Astrocyte of the spinal cord (primary cell): ENCODE data around the gene TEF.
"Not testable (repeated sequence)": the region's sequence is repeated elsewhere in the genome, so short reads cannot be mapped to it uniquely, and the experiment has no call there.

Experiments used
- DNase-seq: peaks from one replicate; pipeline ENCODE4 v3.0.0; 2011; ENCODE audit warnings: low read depth, low spot score
- H3K4me3 ChIP-seq: 2 replicates; pipeline ENCODE4 v1.5.1; 2011; ENCODE audit warnings: low read depth, mild to moderate bottlenecking, low read length, moderate library complexity
- in situ Hi-C: cut with HindIII; loops from 2 replicates; pipeline ENCODE4 v1.10.0; 2017; ENCODE audit warnings: low sequenced_read_pairs
- TF ChIP-seq, protein P1 (sequence below): IDR thresholded peaks from 2 replicates; pipeline ENCODE4 v1.5.1; 2012; ENCODE audit warnings: low read depth, mild to moderate bottlenecking, low read length, inconsistent platforms

The TEF gene

DNA sequence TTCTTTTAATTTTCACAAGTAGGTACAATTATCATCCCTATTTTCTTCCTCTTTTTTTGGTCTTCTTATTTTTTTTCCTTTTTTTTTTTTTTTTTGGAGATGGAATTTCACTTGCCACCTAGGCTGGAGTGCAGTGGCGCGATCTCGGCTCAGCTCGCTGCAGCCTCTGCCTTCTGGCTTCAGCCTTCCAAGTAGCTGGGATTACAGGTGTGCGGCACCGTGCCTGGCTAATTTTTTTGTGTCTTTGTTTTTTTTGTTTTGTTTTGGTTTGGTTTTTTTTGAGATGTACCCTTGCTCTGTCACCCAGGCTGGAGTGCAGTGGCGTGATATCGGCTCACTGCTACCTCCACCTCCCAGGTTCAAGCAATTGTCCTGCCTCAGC is 48.2 kb downstream of the TEF start:
- in situ Hi-C loops, result no loop called here
- H3K4me3 ChIP-seq, result no peak overlapping the region
- TF ChIP-seq, protein P1, sequence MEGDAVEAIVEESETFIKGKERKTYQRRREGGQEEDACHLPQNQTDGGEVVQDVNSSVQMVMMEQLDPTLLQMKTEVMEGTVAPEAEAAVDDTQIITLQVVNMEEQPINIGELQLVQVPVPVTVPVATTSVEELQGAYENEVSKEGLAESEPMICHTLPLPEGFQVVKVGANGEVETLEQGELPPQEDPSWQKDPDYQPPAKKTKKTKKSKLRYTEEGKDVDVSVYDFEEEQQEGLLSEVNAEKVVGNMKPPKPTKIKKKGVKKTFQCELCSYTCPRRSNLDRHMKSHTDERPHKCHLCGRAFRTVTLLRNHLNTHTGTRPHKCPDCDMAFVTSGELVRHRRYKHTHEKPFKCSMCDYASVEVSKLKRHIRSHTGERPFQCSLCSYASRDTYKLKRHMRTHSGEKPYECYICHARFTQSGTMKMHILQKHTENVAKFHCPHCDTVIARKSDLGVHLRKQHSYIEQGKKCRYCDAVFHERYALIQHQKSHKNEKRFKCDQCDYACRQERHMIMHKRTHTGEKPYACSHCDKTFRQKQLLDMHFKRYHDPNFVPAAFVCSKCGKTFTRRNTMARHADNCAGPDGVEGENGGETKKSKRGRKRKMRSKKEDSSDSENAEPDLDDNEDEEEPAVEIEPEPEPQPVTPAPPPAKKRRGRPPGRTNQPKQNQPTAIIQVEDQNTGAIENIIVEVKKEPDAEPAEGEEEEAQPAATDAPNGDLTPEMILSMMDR, result no peak
- DNase-seq, result no peak

DNA sequence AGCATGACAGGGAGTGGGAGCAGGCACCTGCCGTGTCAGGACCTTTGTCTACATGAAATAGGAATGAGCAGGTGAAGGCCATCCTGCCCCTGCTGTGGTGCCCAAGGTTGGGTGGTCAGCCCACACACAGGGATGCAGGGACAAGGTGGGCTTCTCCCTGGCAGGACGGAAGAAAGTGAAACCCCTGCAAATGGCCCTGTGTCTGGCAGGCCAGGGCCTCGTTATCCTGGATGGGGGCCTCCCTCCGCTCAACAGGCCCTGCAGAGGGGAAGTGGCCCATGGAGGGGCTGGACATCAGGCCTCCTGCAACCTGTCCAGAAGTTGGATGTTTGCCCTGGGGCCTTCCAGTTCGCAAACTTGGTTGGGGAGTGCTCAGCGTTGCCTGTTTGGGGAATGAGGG is 49.9 kb downstream of the TEF start:
- TF ChIP-seq, protein P1, result no peak
- in situ Hi-C loops, result no loop called here
- DNase-seq, result no peak
- no peak overlapping the region for H3K4me3 ChIP-seq

DNA sequence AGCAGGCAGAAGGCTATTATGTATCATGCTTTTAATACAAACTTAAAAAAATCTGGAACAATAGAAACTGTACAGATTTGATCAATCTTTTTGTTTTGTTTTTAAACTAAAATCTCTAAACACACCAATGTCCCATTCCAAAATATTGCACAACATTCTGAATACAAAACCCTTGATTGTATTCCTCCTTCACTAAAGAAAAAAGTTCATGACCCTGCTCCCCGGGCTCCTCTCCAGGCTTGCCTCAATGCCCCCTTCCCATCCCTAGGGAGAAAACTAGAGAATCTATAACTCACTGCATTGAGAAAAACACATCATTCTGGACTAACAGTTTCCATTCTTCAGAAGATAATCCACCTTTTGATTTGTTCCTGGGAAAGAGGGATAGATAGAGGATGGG is 51.7 kb downstream of the TEF start:
- in situ Hi-C loops, DNase-seq: not testable (repeated sequence)

DNA sequence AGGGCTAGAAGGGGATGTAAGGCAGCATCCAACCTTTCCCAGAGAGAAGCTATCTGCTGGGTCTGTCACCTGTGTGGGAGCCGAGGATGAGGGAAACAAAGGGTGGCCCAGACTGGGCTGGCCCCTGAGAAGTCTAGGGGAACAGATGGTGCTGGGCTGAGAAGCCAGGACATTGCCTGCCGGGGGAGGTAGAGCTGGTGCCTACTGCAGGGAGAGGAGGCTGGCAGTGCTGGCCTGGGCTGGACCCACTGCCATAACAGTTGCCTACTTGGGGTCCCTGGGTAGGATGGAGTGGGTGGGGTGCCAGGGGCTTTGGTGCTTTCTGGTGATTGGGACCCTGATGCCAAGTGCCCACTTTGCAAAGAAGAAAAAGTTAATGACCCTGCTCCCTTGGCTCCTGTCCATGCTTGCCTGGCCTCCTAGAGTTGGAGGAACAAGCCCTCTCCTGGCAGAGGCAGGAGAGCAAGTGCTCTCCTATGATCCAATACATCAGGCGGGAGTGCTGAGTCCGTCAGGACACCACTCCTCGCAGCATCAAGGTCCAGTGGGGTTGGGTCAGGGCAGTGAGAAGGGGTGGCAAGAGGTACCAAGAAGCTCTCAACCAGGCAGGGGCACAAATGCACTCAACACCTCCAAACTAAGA is 52.7 kb downstream of the TEF start:
- DNase-seq, H3K4me3 ChIP-seq, in situ Hi-C loops: not testable (repeated sequence)

More for the DNA sequence above, 51.7 kb downstream of the TEF start:
- not testable (repeated sequence) for H3K4me3 ChIP-seq

DNA sequence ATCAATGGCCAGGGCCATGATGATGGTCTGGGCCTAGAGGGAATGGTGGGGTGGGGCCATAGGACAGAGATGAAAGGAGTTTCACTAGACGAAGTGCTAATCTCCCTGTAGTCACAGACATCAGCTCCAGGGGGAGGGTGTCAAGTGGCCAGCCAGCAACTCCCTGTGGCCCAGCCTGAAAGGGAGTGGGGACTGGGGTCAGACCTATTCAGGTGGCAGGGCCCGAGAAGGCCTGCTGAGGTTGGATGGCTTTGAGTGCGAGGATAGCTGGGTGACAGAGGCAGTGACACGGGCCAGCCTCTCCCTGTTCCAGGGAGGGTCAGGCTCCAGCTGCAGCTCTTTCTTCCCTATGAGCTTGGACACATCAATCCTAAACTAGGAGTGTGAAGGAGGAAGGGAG is 53.8 kb downstream of the TEF start:
- H3K4me3 ChIP-seq, result no peak overlapping the region
- in situ Hi-C loops, result no loop called here
- TF ChIP-seq, protein P1, result no peak
- no peak for DNase-seq

DNA sequence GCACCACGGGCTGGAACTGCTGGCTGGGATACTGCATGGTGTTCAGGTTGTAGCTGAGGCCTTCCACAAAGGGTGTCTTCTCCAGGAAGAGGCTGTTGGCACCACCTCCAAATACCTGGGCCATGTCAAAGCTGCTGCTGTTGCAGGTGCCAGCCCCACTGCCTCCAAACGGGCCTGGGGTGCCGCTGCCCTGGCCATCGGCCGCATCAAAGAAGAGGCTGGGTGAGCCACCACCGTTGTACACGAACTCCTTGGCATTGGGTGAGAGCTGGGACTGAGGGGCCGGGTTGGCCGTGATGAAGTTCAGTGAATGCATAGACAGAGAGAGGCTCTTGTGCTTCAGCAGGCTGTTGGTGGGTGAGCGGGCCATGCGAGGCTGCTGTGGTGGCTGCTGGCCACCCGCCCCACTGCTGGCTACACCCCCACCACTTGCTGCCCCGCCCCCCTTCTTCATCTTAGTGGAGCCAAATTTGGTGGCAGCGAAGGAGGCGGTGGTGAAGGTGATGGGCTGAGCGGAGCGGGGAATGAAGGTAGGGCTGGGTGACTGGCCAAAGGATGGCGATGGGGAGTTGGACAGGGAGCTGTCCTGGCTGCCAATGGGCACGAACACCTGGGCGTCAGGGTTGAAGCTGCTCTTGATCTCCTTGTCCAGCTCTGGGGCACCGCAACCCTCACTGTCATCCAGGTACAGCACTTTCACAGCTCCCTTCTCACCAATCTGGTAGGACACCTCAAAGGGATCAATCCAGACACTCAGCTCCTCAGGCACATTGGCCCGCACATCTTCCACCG is 54.8 kb downstream of the TEF start:
- no peak for DNase-seq
- in situ Hi-C loops, result no loop called here
- no peak overlapping the region for H3K4me3 ChIP-seq
- TF ChIP-seq, protein P1, result no peak

DNA sequence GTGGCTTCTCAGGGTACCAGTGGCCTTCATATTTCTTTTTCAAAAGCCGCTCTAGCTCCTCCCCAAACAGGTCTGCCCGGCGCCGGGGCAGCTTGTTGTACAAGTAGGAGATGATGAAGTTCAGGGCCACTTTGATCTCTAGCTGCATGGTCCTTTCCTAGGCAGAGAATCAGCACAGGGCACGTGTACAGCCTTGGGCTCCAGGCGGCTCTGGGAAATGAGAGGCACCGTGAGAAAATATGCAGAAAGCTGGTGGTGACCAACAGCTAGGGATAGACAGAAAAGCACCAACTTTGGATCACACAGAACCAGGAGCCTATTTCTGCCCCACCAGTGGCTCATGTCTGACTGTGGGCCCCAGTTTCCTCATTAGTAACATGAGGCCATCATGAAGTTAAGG is 55.5 kb downstream of the TEF start:
- in situ Hi-C loops, result no loop called here
- DNase-seq, result no peak
- TF ChIP-seq, protein P1, result no peak
- no peak overlapping the region for H3K4me3 ChIP-seq

DNA sequence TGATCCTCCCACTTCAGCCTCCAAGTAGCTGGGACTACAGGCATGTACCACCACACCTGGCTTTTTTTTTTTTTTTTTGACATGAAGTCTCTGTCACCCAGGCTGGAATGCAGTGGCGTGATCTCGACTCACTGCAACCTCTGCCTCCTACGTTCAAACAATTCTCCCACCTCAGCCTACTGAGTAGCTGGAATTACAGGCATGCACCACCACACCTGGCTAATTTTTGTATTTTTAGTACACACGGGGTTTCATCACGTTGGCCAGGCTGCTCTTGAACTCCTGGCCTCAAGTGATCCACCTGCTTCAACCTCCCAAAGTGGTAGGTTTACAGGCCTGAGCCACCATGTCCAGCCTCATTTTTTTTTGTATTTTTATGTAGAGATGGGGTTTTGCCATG is 58.8 kb downstream of the TEF start:
- DNase-seq, H3K4me3 ChIP-seq, in situ Hi-C loops: not testable (repeated sequence)
